ENCODE results near the gene FAM50A.
A peak's percentile ranks its signal among the peaks of the same experiment; 100 is the strongest.
"Not testable (repeated sequence)": the region's sequence is repeated elsewhere in the genome, so short reads cannot be mapped to it uniquely, and the experiment has no call there.

Gene FAM50A

DNA sequence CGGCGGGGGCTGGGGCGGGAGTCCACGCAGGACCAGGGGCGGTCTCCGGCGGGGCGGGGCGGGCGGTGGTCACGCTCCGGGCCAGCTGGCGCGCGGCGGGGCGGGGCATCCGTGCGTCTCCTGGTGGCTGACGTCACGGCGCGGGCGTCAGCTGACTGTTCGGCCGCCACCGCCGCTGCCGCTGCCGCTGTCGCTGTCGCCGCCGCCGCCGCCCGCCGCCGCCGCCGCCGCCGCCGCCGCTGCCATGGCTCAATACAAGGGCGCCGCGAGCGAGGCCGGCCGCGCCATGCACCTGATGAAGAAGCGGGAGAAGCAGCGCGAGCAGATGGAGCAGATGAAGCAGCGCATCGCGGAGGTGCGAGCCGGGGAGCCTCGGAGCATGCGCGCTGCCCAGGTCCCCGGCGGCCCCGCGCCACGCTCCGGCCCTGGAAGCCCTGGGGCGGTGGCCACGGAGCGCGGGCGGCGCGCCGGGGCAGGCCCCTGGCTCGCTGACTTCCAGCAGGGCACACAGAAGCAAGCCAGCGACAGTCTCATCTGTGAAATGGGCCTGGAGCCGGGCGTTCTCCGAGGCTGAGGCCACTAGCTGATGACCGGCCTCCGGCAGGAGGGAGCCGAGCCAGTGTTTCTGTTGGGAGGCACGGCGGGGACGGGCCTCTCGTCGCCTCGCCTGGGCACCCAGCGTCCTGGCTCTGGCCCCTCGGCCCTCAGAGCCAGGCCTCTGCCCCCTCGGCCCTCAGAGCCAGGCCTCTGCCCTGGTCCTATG is at the start of gene FAM50A:
TSS of gene FAM50A (plus strand) at position 150 of the 763 bp plus-strand sequence. CDS start at position 245, 95 bp downstream.
- peak within 1 kb of the TSS; percentile 57 to 63 for H3K4me3 ChIP-seq (ENCODE audit: low read depth in 1 of 2, low read length in 2 of 2)
- peaks cover 0 to 38% of the 10 kb centered on the region in 2 donors for H3K36me3 ChIP-seq (ENCODE audit: control insufficient read depth in 1 of 2, insufficient read depth in 2 of 2, low read length in 2 of 2)
- no peak within 1 kb of the TSS for H3K27ac ChIP-seq (ENCODE audit: low read length)
- H3K9me3 ChIP-seq (ENCODE audit: control insufficient read depth in 1 of 2, low read length in 2 of 2): no peaks in the 10 kb centered on the region
- no peaks in the 10 kb centered on the region for H3K27me3 ChIP-seq (ENCODE audit: low read depth, low read length)
- peaks cover 0 to 20% of the 10 kb centered on the region in 2 donors for H3K4me1 ChIP-seq (ENCODE audit: control insufficient read depth in 1 of 2, insufficient read depth in 2 of 2, low read length in 2 of 2)

GRCh38 chrX:154396363-154396762 is 47.6 kb upstream of the FAM50A start:
- H3K9me3 ChIP-seq (ENCODE audit: control insufficient read depth in 1 of 2, low read length in 2 of 2); H3K27me3 ChIP-seq (ENCODE audit: low read depth, low read length); H3K4me3 ChIP-seq (ENCODE audit: low read depth in 1 of 2, low read length in 2 of 2); H3K27ac ChIP-seq (ENCODE audit: low read length): not testable (repeated sequence)
- Histone ChIP-seq H3K36me3 (ENCODE audit: control insufficient read depth in 1 of 2, insufficient read depth in 2 of 2, low read length in 2 of 2) (peaks cover 12 to 20% of the 10 kb centered on the region in 2 donors), H3K4me1 (ENCODE audit: control insufficient read depth in 1 of 2, insufficient read depth in 2 of 2, low read length in 2 of 2) (peaks cover 2 to 12% of the 10 kb centered on the region in 2 donors)

GRCh38 chrX:154396973-154397887 is 46.7 kb upstream of the FAM50A start:
- Histone ChIP-seq H3K27me3 (ENCODE audit: low read depth, low read length) (no peaks in the 10 kb centered on the region), H3K4me1 (ENCODE audit: control insufficient read depth in 1 of 2, insufficient read depth in 2 of 2, low read length in 2 of 2) (peaks cover 2 to 12% of the 10 kb centered on the region in 2 donors), H3K4me3 (ENCODE audit: low read depth in 1 of 2, low read length in 2 of 2) (peak overlapping the region; percentile 57 to 70), H3K36me3 (ENCODE audit: control insufficient read depth in 1 of 2, insufficient read depth in 2 of 2, low read length in 2 of 2) (peaks cover 12 to 21% of the 10 kb centered on the region in 2 donors), H3K27ac (ENCODE audit: low read length) (peak overlapping the region; percentile 96), H3K9me3 (ENCODE audit: control insufficient read depth in 1 of 2, low read length in 2 of 2) (no peaks in the 10 kb centered on the region)

DNA sequence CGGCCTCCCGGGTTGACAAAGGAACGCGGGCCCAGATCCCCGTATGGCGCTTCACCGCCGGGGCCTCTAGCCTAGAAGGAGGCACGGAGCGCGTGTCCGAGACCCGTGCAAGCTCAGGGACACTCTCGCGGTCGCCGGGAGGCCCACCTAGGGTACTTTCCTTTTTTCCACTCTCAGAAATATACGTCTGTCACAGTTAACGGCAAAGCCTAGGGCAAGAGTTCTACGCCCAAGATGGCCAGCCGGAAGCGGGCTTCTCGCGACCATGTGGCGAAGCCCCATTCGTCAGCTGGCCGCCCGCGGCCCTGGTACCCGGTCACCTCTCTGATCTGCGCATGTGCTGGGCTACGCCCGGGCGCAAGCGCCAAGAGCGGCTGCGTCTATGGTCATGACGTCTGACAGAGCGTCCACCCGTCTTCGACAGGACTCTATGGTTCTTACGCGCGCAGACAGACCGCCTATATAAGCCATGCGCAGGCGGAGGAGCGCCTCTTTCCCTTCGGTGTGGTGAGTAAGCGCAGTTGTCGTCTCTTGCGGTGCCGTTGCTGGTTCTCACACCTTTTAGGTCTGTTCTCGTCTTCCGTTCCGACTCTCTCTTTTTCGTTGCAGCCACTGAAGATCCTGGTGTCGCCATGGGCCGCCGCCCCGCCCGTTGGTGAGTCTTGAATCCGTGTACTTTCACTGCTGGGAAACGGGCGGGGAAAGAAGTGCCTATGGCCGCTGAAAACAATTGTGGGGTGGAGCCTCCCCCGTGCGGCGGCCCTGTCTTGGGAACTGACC is 45.9 kb upstream of the FAM50A start, which contains the start of gene RPL10:
TSS of gene RPL10 (plus strand) at position 490 of the 780 bp plus-strand sequence. CDS start at position 633, 143 bp downstream.
- H3K27me3 ChIP-seq (ENCODE audit: low read depth, low read length): no peaks in the 10 kb centered on the region
- no peaks in the 10 kb centered on the region for H3K9me3 ChIP-seq (ENCODE audit: control insufficient read depth in 1 of 2, low read length in 2 of 2)
- H3K4me1 ChIP-seq (ENCODE audit: control insufficient read depth in 1 of 2, insufficient read depth in 2 of 2, low read length in 2 of 2): peaks cover 2 to 12% of the 10 kb centered on the region in 2 donors
- peak within 1 kb of the TSS; percentile 96 for H3K27ac ChIP-seq (ENCODE audit: low read length)
- peak within 1 kb of the TSS; percentile 70 to 92 for H3K4me3 ChIP-seq (ENCODE audit: low read depth in 1 of 2, low read length in 2 of 2)
- peaks cover 12 to 21% of the 10 kb centered on the region in 2 donors for H3K36me3 ChIP-seq (ENCODE audit: control insufficient read depth in 1 of 2, insufficient read depth in 2 of 2, low read length in 2 of 2)

- peaks cover 2 to 12% of the 10 kb centered on the region in 2 donors for H3K4me1 ChIP-seq (ENCODE audit: control insufficient read depth in 1 of 2, insufficient read depth in 2 of 2, low read length in 2 of 2)
- peaks cover 12 to 21% of the 10 kb centered on the region in 2 donors for H3K36me3 ChIP-seq (ENCODE audit: control insufficient read depth in 1 of 2, insufficient read depth in 2 of 2, low read length in 2 of 2)
- H3K9me3 ChIP-seq (ENCODE audit: control insufficient read depth in 1 of 2, low read length in 2 of 2): no peaks in the 10 kb centered on the region
- no peaks in the 10 kb centered on the region for H3K27me3 ChIP-seq (ENCODE audit: low read depth, low read length)
- H3K4me3 ChIP-seq (ENCODE audit: low read depth in 1 of 2, low read length in 2 of 2): peak overlapping the region; percentile 70 to 92
- H3K27ac ChIP-seq (ENCODE audit: low read length): peak overlapping the region; percentile 96
Measured at GRCh38 chrX:154398668-154399526, 45.0 kb upstream of the FAM50A start.

- Histone ChIP-seq H3K27me3 (ENCODE audit: low read depth, low read length) (no peaks in the 10 kb centered on the region), H3K36me3 (ENCODE audit: control insufficient read depth in 1 of 2, insufficient read depth in 2 of 2, low read length in 2 of 2) (peaks cover 12 to 21% of the 10 kb centered on the region in 2 donors), H3K4me1 (ENCODE audit: control insufficient read depth in 1 of 2, insufficient read depth in 2 of 2, low read length in 2 of 2) (peaks cover 2 to 12% of the 10 kb centered on the region in 2 donors), H3K4me3 (ENCODE audit: low read depth in 1 of 2, low read length in 2 of 2) (peak overlapping the region; percentile 70 to 92), H3K9me3 (ENCODE audit: control insufficient read depth in 1 of 2, low read length in 2 of 2) (no peaks in the 10 kb centered on the region), H3K27ac (ENCODE audit: low read length) (peak overlapping the region; percentile 96)
Measured at GRCh38 chrX:154399527-154400368, 44.2 kb upstream of the FAM50A start.

- H3K4me3 ChIP-seq (ENCODE audit: low read depth in 1 of 2, low read length in 2 of 2): not testable (repeated sequence)
Measured at GRCh38 chrX:154400369-154400817, 43.5 kb upstream of the FAM50A start.

DNA sequence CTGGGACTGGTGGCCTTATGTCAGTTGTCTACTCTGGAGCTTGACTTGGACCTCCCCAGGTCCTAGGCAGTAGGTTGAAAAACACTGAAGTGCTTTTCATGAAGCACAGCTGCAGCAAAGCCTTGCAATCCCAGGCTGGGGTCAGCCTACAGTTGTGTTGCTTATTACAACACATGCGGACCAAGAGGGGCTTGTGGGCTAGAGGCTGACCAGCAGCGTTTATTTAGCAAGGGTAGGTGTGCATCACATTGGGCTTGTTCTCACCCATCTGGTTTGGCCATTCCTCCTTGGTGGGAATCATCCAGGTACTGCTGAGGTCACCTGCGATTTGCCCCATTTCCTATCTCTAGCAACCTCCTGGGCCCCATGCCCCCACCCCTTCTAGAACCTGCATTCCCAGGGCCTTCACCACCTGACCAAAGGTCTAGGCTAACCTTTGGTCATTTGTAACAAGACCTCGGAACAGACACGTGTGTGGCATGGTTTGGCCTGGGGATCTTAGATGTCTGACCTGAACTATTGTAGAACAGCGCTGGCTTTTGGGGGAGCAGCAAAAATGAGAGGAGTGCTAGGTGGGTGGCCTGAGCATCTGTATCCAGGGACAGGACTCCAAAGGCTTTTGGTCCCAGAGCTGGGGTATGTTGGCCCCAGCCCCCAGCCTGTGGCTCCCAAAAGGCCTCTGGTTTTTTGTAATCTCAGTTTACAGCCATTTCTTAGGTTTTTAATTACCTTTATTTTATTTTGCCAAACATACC is 42.7 kb upstream of the FAM50A start:
- no peak overlapping the region for H3K27ac ChIP-seq (ENCODE audit: low read length)
- peaks cover 12 to 21% of the 10 kb centered on the region in 2 donors for H3K36me3 ChIP-seq (ENCODE audit: control insufficient read depth in 1 of 2, insufficient read depth in 2 of 2, low read length in 2 of 2)
- H3K27me3 ChIP-seq (ENCODE audit: low read depth, low read length): no peaks in the 10 kb centered on the region
- H3K9me3 ChIP-seq (ENCODE audit: control insufficient read depth in 1 of 2, low read length in 2 of 2): no peaks in the 10 kb centered on the region
- H3K4me1 ChIP-seq (ENCODE audit: control insufficient read depth in 1 of 2, insufficient read depth in 2 of 2, low read length in 2 of 2): peaks cover 2 to 12% of the 10 kb centered on the region in 2 donors
- H3K4me3 ChIP-seq (ENCODE audit: low read depth in 1 of 2, low read length in 2 of 2): no peak overlapping the region

More at GRCh38 chrX:154400369-154400817, 43.5 kb upstream of the FAM50A start:
- not testable (repeated sequence) for H3K9me3 ChIP-seq (ENCODE audit: control insufficient read depth in 1 of 2, low read length in 2 of 2); H3K27ac ChIP-seq (ENCODE audit: low read length); H3K27me3 ChIP-seq (ENCODE audit: low read depth, low read length)
- peaks cover 2 to 12% of the 10 kb centered on the region in 2 donors for H3K4me1 ChIP-seq (ENCODE audit: control insufficient read depth in 1 of 2, insufficient read depth in 2 of 2, low read length in 2 of 2)
- peaks cover 12 to 21% of the 10 kb centered on the region in 2 donors for H3K36me3 ChIP-seq (ENCODE audit: control insufficient read depth in 1 of 2, insufficient read depth in 2 of 2, low read length in 2 of 2)

Data from muscle layer of duodenum (tissue), 2 donors.